Measurements from ENCODE around the gene CATSPERE.
"Not testable (repeated sequence)": the region's sequence is repeated elsewhere in the genome, so short reads cannot be mapped to it uniquely, and the experiment has no call there.

CATSPERE gene

GRCh38 chr1:244552336-244552735 is 91.3 kb downstream of the CATSPERE start:
- no peak for DNase-seq

GRCh38 chr1:244556263-244556662 is 95.2 kb downstream of the CATSPERE start:
- no peak for DNase-seq

GRCh38 chr1:244557565-244557964 is 96.5 kb downstream of the CATSPERE start:
- no peak for DNase-seq

GRCh38 chr1:244559561-244559960 is 98.5 kb downstream of the CATSPERE start:
- DNase-seq: no peak

- DNase-seq: not testable (repeated sequence)
Measured at GRCh38 chr1:244562877-244563276, 101.8 kb downstream of the CATSPERE start.

- no peak for DNase-seq
Measured at GRCh38 chr1:244573768-244574167, 112.7 kb downstream of the CATSPERE start.

- DNase-seq: no peak
Measured at GRCh38 chr1:244576259-244576892, 115.3 kb downstream of the CATSPERE start.

- DNase-seq: not testable (repeated sequence)
Measured at GRCh38 chr1:244578205-244578604, 117.1 kb downstream of the CATSPERE start.

GRCh38 chr1:244583358-244583982 is 122.4 kb downstream of the CATSPERE start:
- DNase-seq: no peak

- DNase-seq: no peak
Measured at GRCh38 chr1:244585867-244586266, 124.8 kb downstream of the CATSPERE start.

GRCh38 chr1:244590670-244591069 is 129.6 kb downstream of the CATSPERE start:
- no peak for DNase-seq

GRCh38 chr1:244598611-244599010 is 137.5 kb downstream of the CATSPERE start:
- DNase-seq: no peak

GRCh38 chr1:244599937-244600350 is 138.9 kb downstream of the CATSPERE start:
- DNase-seq: no peak

GRCh38 chr1:244601336-244601735 is 140.3 kb downstream of the CATSPERE start:
- DNase-seq: no peak

GRCh38 chr1:244603498-244603897 is 142.4 kb downstream of the CATSPERE start:
- DNase-seq: no peak

GRCh38 chr1:244605835-244606370 is 144.8 kb downstream of the CATSPERE start:
- no peak for DNase-seq

GRCh38 chr1:244614113-244614836 is 153.2 kb downstream of the CATSPERE start:
- no peak for DNase-seq

- DNase-seq: no peak
Measured at GRCh38 chr1:244614879-244615278, 153.8 kb downstream of the CATSPERE start.

GRCh38 chr1:244615301-244615700 is 154.2 kb downstream of the CATSPERE start:
- no peak for DNase-seq

GRCh38 chr1:244626709-244627108 is 165.6 kb downstream of the CATSPERE start:
- DNase-seq: no peak

GRCh38 chr1:244628789-244629188 is 167.7 kb downstream of the CATSPERE start:
- no peak for DNase-seq

- DNase-seq: no peak
Measured at GRCh38 chr1:244633140-244633539, 172.1 kb downstream of the CATSPERE start.

- no peak for DNase-seq
Measured at GRCh38 chr1:244634546-244634945, 173.5 kb downstream of the CATSPERE start.

All from cortex of kidney (tissue), 1 donor.